GM13977 (cell line): ENCODE results near the gene DEAF1.
A peak's percentile ranks its signal among the peaks of the same experiment; 100 is the strongest.

Experiments
- DNase-seq: peaks from one replicate; pipeline ENCODE4 v3.0.0; 2012; ENCODE audit warnings: low spot score
- in situ Hi-C: fragments of 300-500 bp; cut with MboI; formaldehyde crosslinking; loops from one replicate; pipeline ENCODE4 v1.12.0; 2022; ENCODE audit warnings: low sequenced_read_pairs, low pct_unique_long_range_greater_than_20kb, mixed read lengths, inconsistent platforms; ENCODE audit not compliant: unreplicated experiment
- TF ChIP-seq, protein P1 (sequence below): IDR thresholded peaks from 2 replicates; pipeline ENCODE4 v1.5.1; 2012; ENCODE audit warnings: mild to moderate bottlenecking, control low read depth; ENCODE audit not compliant: insufficient read depth; ENCODE audit errors: extremely low read depth, missing control alignments

DEAF1 gene

DNA sequence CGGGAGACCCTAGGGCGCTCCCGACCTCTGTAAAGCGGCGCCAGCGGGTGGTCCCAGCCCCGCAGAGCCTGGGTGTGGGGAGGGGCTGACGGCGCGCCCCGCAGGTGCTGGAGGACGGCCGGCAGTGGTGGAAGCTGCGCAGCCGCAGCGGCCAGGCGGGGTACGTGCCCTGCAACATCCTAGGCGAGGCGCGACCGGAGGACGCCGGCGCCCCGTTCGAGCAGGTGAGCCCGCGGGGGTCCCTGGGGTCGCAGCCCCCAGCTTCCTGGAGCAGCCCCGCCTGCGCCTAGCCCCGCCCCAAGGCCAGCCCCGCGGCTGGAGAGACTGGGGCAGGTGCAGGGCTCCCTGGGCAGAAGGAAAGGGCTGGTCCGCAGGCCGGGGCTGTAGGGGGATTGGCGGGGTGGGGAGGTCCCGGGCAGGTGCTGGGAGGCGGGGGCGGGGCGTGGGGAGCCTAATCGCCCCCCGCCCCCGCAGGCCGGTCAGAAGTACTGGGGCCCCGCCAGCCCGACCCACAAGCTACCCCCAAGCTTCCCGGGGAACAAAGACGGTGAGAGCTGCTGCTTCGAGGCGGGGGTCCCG, 30.7 kb upstream of the DEAF1 start:
- in situ Hi-C loops = no loop called here
- peak; percentile 65 for DNase-seq
- TF ChIP-seq, protein P1, sequence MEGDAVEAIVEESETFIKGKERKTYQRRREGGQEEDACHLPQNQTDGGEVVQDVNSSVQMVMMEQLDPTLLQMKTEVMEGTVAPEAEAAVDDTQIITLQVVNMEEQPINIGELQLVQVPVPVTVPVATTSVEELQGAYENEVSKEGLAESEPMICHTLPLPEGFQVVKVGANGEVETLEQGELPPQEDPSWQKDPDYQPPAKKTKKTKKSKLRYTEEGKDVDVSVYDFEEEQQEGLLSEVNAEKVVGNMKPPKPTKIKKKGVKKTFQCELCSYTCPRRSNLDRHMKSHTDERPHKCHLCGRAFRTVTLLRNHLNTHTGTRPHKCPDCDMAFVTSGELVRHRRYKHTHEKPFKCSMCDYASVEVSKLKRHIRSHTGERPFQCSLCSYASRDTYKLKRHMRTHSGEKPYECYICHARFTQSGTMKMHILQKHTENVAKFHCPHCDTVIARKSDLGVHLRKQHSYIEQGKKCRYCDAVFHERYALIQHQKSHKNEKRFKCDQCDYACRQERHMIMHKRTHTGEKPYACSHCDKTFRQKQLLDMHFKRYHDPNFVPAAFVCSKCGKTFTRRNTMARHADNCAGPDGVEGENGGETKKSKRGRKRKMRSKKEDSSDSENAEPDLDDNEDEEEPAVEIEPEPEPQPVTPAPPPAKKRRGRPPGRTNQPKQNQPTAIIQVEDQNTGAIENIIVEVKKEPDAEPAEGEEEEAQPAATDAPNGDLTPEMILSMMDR = no peak

GRCh38 chr11:724778-725386, 29.9 kb upstream of the DEAF1 start:
- TF ChIP-seq, protein P1 = no peak
- in situ Hi-C loops = no loop called here
- DNase-seq = no peak

DNA sequence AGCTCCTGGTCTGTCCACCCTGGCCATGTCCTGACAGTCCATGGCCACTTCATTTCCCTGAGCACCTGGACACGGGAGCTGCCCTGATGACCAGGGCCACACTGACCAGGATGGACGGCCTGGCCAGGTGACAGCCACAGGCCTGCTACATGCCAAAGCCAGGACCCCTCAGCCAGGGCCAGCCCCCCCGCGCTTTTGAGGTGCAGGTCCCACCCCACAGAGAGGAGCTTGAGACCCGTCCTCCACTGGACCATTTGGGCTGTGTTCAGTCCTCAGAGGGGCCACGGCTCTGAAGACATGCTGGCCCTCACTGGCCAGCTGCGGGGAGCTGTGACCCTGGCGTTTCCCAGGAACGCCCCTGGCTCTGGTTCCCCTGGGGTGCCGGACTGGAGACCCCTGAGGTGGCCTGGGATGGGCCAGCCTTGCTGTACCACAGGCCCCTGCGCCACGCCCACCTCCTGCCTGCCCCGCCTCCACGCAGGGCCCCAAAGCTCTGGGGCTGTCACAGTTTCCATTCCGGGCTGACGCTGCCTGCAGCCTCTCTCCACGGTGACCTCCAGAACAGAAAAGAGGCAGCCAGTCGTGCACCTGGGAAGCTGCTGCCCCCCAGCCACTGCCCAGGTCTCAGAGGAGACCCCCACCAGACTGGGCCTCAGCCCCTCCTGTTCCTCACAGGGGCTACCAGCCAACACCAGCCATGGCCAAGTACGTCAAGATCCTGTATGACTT, 29.2 kb upstream of the DEAF1 start:
- DNase-seq = peak; percentile 17
- in situ Hi-C loops = no loop called here
- TF ChIP-seq, protein P1 = no peak

DNA sequence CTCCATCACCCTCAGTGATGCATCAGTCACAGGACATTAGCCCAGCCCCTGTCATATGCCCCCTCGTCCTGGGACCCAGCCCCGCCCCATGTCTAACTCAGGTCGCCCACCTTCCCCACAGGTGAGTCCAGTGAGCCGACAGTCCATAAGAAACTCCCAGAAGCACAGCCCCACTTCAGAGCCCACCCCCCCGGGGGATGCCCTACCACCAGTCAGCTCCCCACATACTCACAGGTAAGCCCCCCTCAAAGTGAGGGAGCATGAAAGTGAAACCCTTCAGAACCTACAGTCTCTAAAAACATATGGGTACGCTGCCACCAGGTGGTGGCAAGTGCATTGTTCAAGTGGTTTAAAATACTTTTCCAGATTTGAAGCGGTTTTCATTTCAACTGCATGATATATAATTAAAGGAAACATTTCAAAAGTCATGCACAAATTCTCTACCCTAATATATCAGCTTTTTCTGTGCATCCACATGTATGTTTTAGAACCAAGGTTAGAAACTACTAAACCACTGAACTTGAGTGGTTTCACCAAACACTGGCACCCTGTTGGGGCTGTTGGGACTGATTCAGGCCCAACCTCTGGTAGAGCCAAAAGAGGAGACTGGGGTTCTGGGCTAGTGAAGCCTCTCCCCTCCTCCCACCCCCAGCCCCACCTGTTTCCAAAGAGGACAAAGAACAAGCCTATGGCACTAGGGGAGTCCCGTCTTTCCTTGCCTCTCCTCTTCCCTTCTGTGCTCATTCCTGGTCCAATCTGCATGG, 28.3 kb upstream of the DEAF1 start:
- DNase-seq = peak; percentile 82
- in situ Hi-C loops = no loop called here
- TF ChIP-seq, protein P1 = peak; percentile 72

DNA sequence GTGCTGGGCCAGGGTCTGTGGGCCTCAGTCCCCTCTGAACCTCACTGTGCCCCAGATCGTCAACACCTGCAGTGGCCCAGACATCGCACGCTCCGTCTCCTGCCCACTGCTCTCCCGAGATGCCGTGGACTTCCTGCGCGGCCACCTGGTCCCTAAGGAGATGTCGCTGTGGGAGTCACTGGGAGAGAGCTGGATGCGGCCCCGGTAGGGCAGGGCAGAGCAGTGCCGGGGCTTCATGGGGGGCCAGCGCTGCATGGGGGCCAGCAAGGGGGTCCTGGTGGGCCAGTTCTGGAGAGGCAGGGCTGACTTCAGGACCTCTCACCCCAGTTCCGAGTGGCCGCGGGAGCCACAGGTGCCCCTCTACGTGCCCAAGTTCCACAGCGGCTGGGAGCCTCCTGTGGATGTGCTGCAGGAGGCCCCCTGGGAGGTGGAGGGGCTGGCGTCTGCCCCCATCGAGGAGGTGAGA, 27.4 kb upstream of the DEAF1 start:
- TF ChIP-seq, protein P1 = no peak
- in situ Hi-C loops = no loop called here
- DNase-seq = no peak

- in situ Hi-C loops = no loop called here
- TF ChIP-seq, protein P1 = no peak
- peak; percentile 69 for DNase-seq
These were observed 26.8 kb upstream of the DEAF1 start for GRCh38 chr11:721741-722345.
